Measurements from ENCODE around the gene RBP2.
A peak's percentile ranks its signal among the peaks of the same experiment; 100 is the strongest.

Gene RBP2

DNA sequence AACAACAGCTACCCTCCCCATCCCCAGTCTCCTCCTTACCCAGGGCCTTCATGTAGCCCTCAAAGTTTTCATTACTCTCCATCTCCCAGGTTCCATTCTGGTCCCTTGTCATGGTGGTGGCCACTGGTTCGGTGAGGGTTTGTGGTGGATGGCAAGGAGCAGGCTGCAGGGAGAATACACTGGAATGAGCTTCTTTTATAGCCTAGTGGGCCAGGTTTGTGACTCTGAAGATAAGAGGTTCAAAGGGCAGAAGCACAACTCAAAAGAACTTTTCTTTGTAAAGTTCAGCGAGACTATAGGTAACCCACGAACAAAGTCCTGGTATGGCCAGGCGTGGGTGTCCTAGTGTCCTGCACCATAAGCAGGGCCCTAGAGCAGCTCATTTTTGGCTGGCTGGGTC, at the start of gene RBP2:
TSS of gene RBP2 (minus strand) at position 169 of the 400 bp plus-strand sequence. CDS start at position 112, 57 bp downstream.
- DNase-seq (ENCODE audit: low spot score) = peak; percentile 8

DNA sequence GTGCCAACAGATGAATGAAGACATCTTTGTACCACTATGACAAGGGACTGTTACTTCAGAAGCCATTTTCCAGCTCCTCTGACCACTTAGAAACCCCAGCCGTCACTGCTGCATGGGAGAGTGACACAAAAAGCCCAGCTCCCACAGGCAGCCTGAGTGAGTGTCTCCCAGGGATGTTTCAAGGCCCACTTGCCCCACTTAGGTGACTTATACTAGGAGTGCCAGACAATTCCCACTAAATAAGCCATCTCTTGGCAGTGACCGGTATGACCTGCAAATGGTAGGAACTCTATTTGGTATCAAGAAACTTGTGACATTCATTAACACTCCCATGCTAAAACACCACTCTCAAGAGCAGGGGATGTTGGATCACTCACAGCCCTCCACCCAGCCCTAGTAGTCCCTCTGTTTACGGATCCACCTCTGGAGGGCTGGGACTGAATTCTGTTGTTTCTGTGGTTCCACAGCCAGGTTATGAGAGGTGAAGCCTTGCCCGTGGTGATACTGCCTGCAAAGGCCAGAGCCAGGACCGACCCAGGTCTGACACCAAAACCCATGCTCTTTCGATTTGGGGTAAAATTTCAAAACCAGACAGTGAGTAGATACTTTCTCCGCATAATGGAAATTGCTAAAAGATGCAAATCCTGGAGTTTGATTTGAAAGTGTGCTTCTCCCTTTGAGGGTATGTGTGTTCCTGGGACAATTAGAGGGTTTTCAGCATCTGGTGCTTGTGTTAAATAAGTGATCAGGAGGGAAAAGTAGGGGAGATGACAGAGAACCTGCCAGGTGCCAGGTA, 48.7 kb upstream of the RBP2 start:
- DNase-seq (ENCODE audit: low spot score) = no peak

DNA sequence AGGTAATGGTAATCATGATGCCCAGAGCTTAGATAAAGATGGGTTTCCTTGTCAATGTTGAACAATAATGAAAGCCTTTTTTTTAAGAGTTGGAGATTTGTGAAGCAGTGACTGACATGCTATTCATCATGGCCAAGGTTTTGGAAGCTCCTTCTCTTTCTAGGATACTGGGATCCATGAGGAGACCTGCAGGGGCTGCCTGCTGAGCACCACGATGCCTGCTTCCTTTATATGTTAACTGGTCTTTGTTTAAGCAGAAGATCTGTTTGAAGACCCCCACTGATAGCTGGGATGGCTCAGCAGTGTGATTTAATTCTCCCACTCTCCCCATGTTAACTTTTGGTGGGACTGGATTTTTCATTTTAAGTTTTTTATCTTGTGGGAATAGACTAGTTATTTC, 47.4 kb upstream of the RBP2 start:
- DNase-seq (ENCODE audit: low spot score) = peak; percentile 5

DNA sequence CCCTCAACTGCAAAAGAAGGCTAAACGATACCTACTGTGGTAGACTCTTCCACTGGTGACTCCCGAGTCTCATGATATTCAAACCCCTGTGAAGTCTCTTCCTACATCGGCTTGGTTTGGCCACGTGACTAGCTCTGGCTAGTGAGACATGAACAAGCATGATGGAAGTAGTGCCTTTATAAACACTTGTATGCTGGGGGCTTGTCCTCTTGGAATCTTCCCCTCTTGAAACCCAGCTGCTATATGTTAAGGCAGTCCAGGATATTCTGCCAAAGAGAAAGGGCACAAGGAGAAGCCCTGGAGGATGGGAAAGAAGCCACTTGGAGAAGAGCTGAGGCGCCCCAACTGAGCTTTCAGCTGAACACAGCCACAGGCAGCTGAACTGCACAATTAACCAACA, 46.9 kb upstream of the RBP2 start:
- peak; percentile 2 for DNase-seq (ENCODE audit: low spot score)

DNA sequence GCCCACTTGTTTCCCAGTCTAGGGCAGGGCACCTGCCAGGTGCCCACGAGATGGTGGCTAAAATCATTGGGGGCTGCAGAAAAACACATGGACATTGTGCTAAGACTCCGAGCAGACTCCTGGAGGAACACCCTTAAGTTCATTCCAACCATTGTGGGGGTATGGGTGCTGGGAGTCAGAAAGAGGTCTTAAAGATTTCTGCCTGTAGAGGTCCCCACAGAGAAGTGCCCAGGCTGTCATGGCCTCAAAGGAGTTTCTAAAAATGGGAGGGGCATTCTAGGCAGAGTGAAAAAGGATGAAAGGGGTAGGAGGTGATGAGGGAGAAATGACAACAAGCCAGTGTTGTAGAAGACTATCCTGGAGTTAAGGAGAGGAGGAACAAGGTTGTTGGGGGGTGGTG, 46.1 kb upstream of the RBP2 start:
- peak; percentile 13 for DNase-seq (ENCODE audit: low spot score)

DNA sequence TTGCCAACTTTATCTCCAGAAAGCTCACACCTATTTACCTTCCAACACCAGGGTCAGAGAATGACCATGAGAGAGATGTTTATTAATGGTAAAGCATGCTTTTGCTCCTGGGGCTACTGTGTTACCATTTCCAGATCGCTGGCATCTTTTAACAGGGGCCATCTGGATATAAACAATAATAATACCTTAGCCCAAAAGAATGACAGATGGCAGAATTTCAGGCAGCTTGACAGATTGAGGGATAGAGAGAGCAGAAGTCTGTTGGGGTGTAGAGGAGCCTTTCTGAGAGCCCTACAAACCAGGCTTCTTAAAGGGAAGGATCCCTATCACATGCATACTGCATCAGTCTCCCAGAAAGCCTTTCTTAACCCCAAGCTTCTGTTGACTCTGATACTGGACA, 45.5 kb upstream of the RBP2 start:
- no peak for DNase-seq (ENCODE audit: low spot score)

DNA sequence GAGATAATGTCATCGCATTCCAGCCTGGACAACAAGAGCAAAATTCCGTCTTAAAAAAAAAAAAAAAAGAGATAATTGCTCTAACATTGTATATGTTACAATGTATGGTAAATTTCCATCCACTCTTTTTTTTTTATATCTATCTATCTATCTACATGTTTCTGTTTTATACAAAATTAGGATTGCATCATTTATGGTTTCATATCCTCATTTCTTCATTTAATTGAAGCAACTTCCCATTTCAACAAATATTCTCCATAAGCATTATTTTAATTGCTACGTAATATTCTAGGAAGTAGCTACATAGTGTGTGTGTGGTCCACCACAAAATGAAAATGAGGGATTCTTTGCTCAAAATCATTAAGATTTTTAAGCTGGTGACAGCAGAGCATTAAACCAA, 44.8 kb upstream of the RBP2 start:
- no peak for DNase-seq (ENCODE audit: low spot score)

DNA sequence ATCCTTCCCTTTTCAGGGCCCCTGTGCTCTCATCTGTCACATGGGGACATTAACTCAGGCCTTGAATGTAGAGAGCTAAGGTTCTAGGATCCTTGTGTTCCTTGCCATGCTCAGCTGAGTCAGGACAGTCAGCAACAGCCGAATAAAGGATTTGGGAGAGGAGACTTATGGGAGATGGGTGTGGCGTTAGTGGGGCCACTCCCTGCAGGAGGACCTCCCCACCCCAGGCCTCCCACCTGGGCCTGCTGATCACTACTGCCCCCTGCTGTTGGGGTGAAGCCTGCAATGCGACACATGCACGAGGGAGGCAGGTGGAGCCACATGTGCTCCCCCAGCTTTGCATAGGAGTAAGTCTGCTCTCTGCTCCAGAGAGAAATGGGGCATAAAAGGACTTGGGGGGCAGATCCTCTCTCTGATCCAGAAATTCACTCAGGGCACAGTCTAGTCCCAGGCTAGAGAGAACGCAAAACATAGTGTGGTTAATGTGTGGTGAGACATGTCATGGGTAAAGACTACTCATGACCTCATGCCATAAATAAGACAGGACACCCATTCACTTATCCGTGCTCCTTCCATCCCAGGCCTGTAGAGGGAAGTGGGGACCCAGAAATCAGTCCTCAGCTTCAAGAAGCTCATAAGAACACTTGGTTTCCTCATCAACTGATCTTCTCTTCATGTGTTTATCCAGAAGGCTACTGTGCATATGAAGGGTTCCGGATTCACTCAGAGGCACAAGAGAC, 43.9 kb upstream of the RBP2 start:
- peak; percentile 49 for DNase-seq (ENCODE audit: low spot score)

DNA sequence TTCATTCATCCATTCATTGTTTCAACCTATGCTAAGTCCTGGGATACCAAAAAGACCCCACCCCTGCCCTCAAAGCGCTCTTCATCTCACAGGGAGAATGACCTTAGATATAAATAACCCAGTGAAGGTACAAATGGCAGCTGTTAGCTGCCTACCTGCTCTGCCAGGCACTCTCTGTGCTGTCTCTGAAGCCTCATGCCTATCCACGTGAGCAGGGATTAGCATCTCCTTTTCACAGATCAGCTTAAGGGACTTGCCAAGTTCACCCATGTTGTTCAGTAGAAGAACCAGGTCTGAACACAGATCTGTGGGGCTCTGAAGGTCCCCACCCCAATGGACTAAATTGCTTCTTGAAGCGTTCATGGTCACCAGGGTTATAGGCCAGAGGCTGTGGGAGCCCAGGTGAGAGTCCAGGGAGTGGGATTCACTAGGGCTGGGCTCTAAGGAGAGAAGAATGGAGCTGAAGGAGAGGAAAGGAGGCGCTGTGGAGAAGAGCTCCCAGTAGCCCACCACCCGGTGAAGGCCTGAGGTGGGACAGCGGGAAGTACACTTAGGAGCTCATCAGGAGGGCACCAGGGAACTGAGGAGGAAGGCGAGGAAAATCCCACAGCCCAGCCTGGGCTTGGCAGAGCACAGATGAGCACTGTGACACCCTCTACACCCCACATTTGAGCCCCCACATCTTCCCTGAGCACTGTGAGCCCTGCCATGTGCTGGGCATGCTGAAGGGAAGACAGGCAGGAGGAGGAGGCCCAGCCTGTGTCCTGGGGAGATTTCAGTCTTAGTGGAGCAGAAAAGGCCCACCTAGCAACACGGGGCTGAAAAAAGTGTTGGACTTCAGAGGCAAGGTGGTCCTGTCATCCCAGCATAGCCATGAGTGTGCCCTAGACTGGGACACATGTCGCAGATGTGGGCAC, 42.9 kb upstream of the RBP2 start:
- DNase-seq (ENCODE audit: low spot score) = peak; percentile 31

DNA sequence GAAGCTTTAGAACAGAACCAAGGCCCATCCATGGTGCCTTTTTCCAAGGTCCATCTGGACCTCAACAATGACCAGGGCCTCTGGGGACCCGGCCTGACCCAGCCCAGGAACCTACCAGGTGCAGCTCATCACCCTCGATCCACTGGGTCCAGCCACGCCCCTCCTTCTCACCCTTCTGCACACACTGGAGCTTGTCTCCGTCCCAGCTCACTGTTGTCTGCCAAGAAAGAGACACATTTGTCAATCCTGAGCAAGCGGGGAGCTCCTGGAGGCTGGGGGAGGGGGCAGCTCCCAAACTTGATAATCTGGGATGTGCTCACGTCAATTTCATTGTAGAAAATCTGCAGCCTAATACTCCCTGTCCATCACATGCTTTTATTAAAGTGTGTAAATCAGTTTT, 42.0 kb upstream of the RBP2 start:
- DNase-seq (ENCODE audit: low spot score) = peak; percentile 6

DNA sequence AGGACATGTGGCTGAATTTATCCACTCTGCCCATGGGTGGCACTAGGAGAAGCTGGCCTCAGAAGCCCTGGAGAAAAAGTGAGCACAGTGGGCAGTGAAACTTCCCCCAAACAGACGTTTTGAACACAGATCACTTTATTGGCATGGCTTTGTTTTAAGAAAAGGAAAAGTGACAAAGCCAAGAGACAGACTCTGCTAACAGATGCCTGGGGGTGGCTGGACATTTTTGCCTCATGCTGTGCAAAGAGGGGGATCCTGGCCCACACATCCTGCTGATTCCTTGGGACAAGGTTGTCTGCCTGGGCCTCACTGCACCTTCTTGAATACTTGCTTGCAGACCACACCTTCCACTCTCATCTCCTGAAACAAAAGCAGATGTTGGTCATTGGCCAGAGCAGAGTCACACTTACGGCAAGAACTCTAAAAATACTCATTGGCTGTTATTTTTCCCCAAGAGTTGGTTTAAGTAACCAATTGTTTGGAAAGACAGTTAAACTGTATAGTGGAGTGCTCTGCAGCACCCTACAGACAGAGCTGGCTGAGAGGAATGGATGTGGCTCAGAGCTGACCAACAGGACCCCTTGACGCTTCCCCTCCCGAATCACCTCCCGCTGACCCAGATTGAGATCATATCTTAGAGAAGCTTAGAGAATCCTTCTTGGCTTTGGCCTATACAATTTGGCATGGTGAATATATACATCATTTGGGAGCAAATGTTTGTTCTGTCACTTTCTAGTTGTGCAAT, 41.2 kb upstream of the RBP2 start:
- peak; percentile 5 for DNase-seq (ENCODE audit: low spot score)

DNA sequence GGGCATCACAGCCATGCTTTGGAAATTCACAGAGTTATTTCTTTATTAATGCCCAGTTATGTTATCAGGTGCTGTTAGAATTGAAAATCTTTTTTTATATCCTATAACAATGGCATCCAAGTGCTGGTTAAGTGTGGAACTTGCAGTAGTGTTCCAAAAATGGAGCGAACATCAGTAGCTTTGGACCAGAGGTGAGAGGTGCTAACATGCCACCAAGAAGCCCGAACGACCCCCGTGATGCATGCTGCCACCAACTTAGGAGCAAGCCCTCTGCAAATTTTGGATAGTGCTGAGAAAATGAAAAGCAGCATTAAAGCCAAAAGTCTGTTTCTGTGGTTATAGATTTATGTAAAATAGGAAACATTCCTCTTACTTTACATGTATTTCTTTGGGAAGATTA, 38.4 kb upstream of the RBP2 start:
- DNase-seq (ENCODE audit: low spot score) = no peak

DNA sequence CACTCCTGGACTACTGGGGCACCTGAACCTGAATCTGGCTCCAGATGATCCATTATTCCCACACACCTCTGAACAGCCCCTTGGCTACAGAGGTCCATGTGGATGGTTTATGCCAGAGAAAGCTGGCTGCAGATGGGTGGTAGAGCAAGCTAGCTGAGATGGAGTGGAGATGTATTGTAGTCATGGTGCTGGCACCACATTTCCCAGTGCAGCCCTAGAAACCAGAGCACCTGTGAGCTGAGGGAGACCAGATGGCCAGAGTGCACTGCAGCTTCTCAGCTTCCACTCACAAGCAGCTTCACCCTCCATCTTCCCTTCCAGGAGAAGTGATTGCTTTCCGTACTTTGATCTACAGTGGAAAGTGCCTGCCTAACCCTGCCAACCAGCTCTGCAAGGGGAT, 33.3 kb upstream of the RBP2 start:
- DNase-seq (ENCODE audit: low spot score) = no peak

DNA sequence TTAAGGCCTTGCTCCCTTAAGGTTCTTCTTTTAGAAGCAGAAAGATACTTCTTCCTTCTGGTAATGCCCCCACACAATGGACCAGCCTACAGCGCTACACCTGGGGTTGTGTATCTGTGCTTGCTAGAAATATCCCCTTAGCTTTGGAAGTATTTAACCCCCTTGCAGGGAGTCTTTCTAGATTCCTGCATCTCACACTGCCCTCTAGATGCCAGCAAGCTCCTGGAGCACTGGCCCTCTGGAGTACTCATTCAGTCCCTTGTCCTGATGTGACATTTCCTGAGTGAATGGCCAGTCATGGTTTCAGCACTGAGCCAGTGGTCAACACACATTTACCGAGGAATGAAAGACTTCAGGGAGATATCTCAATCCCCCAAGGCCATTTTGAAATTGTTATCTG, 30.4 kb upstream of the RBP2 start:
- no peak for DNase-seq (ENCODE audit: low spot score)

DNA sequence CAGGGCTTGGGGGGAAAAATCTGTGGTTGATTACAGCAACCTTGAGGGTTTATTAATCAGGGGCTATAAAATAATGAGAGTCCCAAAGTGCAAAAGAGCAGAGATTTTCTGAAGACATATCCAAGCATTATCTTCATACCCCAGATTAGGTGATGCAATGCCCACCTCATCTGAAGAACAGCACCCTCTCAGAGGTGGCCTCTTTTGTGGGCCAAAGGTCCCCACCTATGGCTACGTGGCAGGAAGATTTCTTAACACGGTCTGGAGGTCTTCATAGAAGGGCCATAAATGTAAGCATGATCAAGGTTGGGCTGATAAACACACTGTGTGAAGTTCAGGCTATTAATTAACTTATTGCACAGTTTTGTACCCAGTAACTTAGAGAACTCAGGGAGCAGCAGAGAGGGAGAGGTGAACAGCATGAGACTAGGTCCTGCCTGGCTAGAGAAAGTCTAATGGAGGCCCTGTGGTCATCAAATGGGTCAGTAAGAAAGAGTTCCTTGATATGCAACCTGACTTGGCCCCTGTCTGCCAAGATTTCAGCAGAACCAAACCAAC, 29.6 kb upstream of the RBP2 start:
- no peak for DNase-seq (ENCODE audit: low spot score)

DNA sequence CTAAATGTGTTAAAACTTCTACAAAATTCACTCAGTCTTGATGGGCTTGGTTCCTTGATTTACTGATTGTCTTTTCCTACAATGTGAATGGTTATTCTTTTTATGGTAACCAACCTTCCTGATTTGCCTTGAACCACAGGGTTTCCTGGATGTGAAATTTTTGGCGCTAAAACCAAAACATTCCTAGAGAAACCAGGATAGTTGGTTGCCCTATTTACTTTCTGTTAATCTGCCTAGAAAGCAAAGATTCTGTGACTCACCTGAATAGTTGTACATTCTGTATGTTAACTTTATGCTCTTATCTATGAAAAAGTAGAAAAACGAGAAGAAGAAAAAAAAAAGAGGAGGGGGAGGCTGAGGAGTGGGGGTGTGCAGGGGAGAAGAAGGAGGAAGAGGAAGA, 23.2 kb upstream of the RBP2 start:
- DNase-seq (ENCODE audit: low spot score) = no peak

DNA sequence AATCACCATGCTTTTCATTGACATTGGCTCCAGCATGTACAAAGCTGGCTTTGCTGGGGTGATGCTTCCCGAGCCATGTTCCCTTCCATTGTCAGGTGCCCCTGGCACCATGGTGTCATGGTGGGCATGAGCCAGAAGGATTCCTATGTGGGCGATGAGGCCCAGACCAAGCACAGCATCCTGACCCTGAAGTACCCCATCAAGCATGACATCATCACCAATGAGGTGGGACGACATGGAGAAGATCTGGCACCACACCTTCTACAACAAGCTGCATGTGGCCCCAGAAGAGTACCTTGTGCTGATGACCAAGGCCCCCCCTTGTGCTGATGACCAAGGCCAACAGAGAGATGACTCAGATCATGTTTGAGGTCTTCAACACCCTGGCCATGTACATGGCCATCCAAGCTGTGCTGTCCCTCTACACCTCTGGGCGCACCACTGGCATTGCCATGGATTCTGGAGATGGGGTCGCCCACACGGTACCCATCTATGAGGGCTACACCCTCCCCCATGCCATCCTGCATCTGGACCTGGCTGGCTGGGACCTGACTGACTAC, 17.6 kb upstream of the RBP2 start:
- no peak for DNase-seq (ENCODE audit: low spot score)

DNA sequence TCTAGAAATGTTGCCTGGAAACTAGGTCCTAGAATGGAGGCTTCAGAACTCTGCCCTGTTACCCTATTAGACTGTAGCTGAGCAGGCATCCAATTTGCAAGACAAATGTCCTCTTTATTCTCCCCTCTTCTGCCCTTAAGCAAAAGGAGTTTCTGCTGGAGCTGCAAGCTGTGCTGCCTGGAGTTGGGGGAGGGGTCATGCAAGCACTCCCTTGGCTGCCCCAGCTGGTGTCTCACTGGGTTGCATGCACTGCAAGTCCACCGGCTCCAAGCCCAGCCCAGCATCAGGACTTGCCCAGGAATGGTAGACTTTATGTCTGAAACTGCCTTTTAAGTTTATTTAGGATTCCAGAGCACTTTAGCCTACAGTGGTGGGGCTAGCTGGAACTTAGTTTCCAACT, 15.7 kb upstream of the RBP2 start:
- no peak for DNase-seq (ENCODE audit: low spot score)

DNA sequence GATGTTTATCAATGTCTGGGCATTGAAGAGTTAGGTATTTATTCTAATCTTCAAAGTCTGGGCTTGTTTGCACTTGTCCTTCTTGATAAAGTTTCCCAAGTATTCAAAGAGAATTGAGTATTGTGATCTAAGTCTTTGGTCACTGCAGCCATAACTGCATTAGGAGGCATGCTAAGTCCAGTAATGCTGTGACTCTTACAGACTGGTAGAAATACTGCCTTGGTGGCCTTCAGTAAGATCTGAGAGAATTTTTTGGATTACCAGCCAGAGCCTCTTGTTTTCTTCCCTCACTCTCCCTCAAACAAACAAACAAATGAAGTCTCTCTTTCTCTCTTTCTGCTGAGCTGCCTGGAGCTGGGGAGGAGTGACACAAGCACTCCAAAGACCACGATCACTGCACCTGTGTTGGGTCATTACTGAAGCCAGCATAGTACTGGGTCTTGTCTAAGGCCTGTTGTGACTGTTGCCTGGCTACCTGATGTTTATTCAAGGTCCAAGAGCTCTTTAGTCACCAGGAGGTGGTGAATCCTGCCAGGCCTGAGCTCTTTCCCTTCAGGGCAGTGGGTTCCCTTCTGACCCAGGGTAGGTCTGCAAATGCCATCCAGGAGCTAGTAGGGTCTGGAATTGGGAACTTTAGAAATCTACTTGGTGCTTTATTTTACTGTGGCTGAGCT, 14.8 kb upstream of the RBP2 start:
- no peak for DNase-seq (ENCODE audit: low spot score)

DNA sequence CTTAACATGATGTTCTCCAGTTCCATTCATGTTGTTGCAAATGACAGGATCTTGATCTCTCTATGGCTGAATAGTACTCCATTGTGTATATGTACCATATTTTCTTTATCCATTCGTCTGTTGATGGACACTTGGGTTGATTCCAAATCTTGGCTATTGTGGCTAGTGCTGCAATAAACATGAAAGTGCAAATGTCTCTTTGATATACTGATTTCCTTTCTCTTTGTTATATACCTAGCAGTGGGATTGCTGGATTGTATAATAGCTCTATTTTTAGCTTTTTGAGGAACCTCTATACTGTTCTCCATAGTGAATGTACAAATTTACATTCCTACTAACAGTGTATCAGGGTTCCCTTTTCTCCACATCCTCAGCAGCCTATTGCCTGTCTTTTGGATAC, 5.9 kb upstream of the RBP2 start:
- no peak for DNase-seq (ENCODE audit: low spot score)

DNA sequence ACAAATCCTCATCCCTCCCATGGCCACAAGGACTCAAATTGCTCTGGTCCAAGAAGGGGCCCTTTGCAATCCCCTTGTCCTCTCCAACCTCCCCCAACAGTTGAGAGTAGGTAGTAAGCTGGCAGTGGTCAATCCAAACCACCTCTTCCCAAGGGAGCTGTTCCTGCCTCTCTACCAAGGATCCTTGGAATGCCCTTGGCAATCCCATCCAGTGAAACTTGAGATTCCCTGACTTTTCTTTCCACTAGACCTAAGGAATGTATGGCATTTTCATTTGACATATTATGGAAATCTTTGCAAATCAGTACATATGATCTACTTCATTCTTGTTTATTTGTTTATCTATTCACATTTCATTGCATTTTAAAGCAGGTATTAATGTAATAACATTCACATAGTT, 4.8 kb upstream of the RBP2 start:
- DNase-seq (ENCODE audit: low spot score) = no peak

Measured in D341Med (cell line).